Psoas muscle (tissue), 8 donors: ENCODE data around the gene LST1. TPM values are rescaled to one million over a fixed set of nuclear protein-coding genes. Genes with fewer than 3 reads are reported as not detected.

Experiments
- ATAC-seq, 4 donors: fragments of 200-7000 bp; cut with Tn5 transposase; one replicate each; pipeline ENCODE4 v1.9.1; 2020; ENCODE audit warnings: moderate library complexity in 3 of 4, mild to moderate bottlenecking in 2 of 4
- DNase-seq, 2 donors: peaks; one replicate each; pipeline ENCODE4 v3.0.0-alpha.2; 2020
- H3K27ac ChIP-seq: fragments of 200-600 bp; one replicate; pipeline ENCODE4 v1.8.0; 2022
- H3K27me3 ChIP-seq, 3 donors: fragments of 200-600 bp in 1 of 3; one replicate each; pipeline versions ENCODE4 v1.6.1 to v1.8.0; 2013 to 2022; ENCODE audit warnings: low read length in 2 of 3, mild to moderate bottlenecking in 2 of 3, moderate library complexity in 1 of 3; ENCODE audit not compliant: insufficient read depth in 3 of 3
- H3K36me3 ChIP-seq, 2 donors: fragments of 200-600 bp in 1 of 2; one replicate each; pipeline versions ENCODE4 v1.6.1 to v1.8.0; 2013 to 2022; ENCODE audit warnings: low read depth in 1 of 2, mild to moderate bottlenecking in 1 of 2, moderate library complexity in 1 of 2; ENCODE audit not compliant: insufficient read depth in 1 of 2
- H3K4me1 ChIP-seq: fragments of 200-600 bp; one replicate; pipeline ENCODE4 v1.8.0; 2022
- H3K4me3 ChIP-seq: fragments of 200-600 bp; one replicate; pipeline ENCODE4 v1.8.0; 2022; ENCODE audit warnings: mild to moderate bottlenecking
- H3K9me3 ChIP-seq: fragments of 200-600 bp; one replicate; pipeline ENCODE4 v1.8.0; 2022
- CTCF ChIP-seq: fragments of 200-600 bp; IDR thresholded peaks from one replicate; pipeline ENCODE4 v1.8.0; 2022; ENCODE audit warnings: antibody characterized with exemption
- WGBS, 3 donors: extraction: QIAGEN DNeasy Blood & Tissue Kit; methylation state at CpG; one replicate each; pipeline versions ENCODE4 v1.1.6 to v1.1.7; 2013; 5-methylcytosine and 5-hydroxymethylcytosine counted together
- intact Hi-C, 2 donors: fragments of 100-400 bp; cut with DNase I; formaldehyde crosslinking; loops; one replicate each; pipeline versions ENCODE4 v1.11.0 to v1.14.2; 2022
- polyA plus RNA-seq, 3 donors: library from polyadenylated mRNA; stranded (reverse); fragments of 200-250 nt; gene quantifications; one replicate each; pipeline ENCODE4 v1.2.3, GENCODE V29; 2013
- total RNA-seq, 4 donors: library from RNA; stranded (reverse); fragmentation: NEBNext Ultra II Directional in 2 of 4; extraction: Animal tissue kit (Norgen Biotek cat#: 25700) in 2 of 4; gene quantifications; one replicate each; pipeline versions ENCODE4 v1.2.1 to v1.2.4, GENCODE V29; 2021 to 2023
- donor health status: healthy with polysubstance abuse.
- donor health status: DM: no; HTN: no; CAD: no; lungs with moderate emphysema.
- donor health status: Bipolar disorder and iron deficiency.
- donor health status: healthy.
- donor health status: DM: yes; HTN: yes; CAD: no.
- donor health status: DM: no; HTN: no; CAD: no.
- donor health status: DM: no; HTN: no; CAD: no.
- donor health status: DM: yes; HTN: yes; CAD: no.

Gene LST1
- total and polyA plus RNA-seq, 7 donors, result 1.2 to 5.6 (median 1.8) TPM

DNA sequence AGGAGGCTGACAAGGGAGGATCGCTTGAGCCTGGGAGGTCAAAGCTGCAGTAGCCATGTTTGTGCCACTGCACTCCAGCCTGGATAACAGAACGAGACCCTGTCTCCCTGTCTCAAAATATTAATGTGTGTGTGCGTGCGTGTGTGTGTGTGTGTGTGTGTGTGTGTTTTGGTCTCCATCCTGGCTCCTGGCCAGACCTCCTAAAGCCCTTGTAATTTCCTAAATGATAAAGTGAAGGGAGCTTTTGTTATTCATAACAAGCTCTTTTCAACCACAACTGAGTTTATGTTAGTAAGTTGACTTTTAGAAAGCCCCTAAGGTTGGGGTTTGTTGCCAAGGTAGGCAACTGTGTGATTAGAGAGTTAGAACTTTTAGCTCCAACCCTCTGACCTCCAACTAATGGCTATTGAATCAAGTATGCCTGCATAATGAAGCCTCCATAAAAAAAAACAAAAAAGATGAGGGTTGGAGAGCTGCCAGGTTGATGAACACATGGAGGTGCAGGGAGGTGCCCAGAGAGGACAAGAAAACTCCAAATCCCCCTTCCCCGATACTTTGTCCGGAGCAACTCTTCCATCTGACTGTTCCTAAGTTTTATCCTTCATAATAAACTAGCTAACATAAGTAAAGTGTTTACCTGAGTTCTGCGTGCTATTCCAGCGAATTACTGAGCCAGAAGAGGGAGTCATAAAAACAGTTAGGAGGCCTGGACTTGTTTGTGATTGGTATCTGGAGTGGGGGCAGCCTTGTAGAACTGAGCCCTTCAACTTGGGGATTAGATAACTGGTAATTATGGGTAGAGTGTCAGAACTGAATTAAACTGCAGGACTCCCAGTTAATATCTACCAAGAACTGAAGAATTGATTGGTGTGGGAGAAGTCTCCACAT is 23.7 kb downstream of the LST1 start:
- 73 to 76% (median 74%) methylated on average over 8 of the region's 8 CpGs for WGBS, 3 donors
- DNase-seq, result no peak
- ATAC-seq, result no peak
- Histone ChIP-seq H3K9me3 (no peaks in the 10 kb centered on the region), H3K27me3 (no peaks in the 10 kb centered on the region), H3K36me3 (no peaks in the 10 kb centered on the region), H3K4me1 (no peaks in the 10 kb centered on the region), H3K4me3 (no peak overlapping the region), H3K27ac (no peak overlapping the region)
- intact Hi-C loops, result no loop called here
- no peak for TF ChIP-seq CTCF

- intact Hi-C loops, result no loop called here
- H3K9me3 ChIP-seq, result no peaks in the 10 kb centered on the region
- ATAC-seq, result no peak
- no peak overlapping the region for H3K27ac ChIP-seq
- no peaks in the 10 kb centered on the region for H3K27me3 ChIP-seq
- H3K4me3 ChIP-seq, result no peak overlapping the region
- 67 to 72% (median 71%) methylated on average over 4 of the region's 4 CpGs for WGBS, 3 donors
- no peak for TF ChIP-seq CTCF
- DNase-seq, result no peak
- H3K36me3 ChIP-seq, result no peaks in the 10 kb centered on the region
- H3K4me1 ChIP-seq, result no peaks in the 10 kb centered on the region
Observed at GRCh38 chr6:31610968-31611367, 24.9 kb downstream of the LST1 start.

GRCh38 chr6:31614075-31614619 is 28.1 kb downstream of the LST1 start:
- no peaks in the 10 kb centered on the region for H3K4me1 ChIP-seq
- no peaks in the 10 kb centered on the region for H3K36me3 ChIP-seq
- H3K27me3 ChIP-seq, result no peaks in the 10 kb centered on the region
- H3K4me3 ChIP-seq, result no peak overlapping the region
- H3K27ac ChIP-seq, result no peak overlapping the region
- no peaks in the 10 kb centered on the region for H3K9me3 ChIP-seq
- TF ChIP-seq CTCF, result no peak
- 75 to 89% (median 79%) methylated on average over 8 of the region's 8 CpGs for WGBS, 3 donors
- DNase-seq (no peak), ATAC-seq (no peak)
- intact Hi-C loops, result no loop called here

- no peaks in the 10 kb centered on the region for H3K4me1 ChIP-seq
- no peak for TF ChIP-seq CTCF
- DNase-seq (no peak), ATAC-seq (no peak)
- 59 to 74% (median 59%) methylated on average over 6 of the region's 6 CpGs for WGBS, 3 donors
- H3K27ac ChIP-seq, result no peak within 1 kb of the TSS
- H3K4me3 ChIP-seq, result peak within 1 kb of the TSS; percentile 32
- intact Hi-C loops, result loop anchor here in 1 of 2 donors (5.0 kb wide), 1 partner anchor 68 kb away; the partner anchor contains the start of genes ATP6V1G2 and NFKBIL1
- H3K36me3 ChIP-seq, result no peaks in the 10 kb centered on the region
- H3K9me3 ChIP-seq, result no peaks in the 10 kb centered on the region
- no peaks in the 10 kb centered on the region for H3K27me3 ChIP-seq
Observed at GRCh38 chr6:31614684-31615578, 28.9 kb downstream of the LST1 start, which contains the start of gene AIF1. Gene AIF1, plus strand, starts transcription at chr6:31615234. Its CDS starts 96 bp downstream, at chr6:31615330.
